Fibroblast of upper back skin (primary cell): ENCODE results near the gene CDKN2B.

Experiments
- DNase-seq: peaks from one replicate; pipeline ENCODE4 v3.0.0-alpha.2; 2013

CDKN2B gene

GRCh38 chr9:21993893-21994555 lies 15.1 kb downstream of the CDKN2B start, which contains the start of gene CDKN2A:
Gene CDKN2A (minus strand): TSS chr9:21994392.
- no peak for DNase-seq

GRCh38 chr9:21993007-21993406 lies 16.1 kb downstream of the CDKN2B start:
- DNase-seq, result no peak

GRCh38 chr9:21991072-21991959 lies 17.8 kb downstream of the CDKN2B start:
- DNase-seq, result no peak

- no peak for DNase-seq
These were observed 19.5 kb downstream of the CDKN2B start for GRCh38 chr9:21989440-21990189.

- DNase-seq, result no peak
These were observed 20.8 kb downstream of the CDKN2B start for GRCh38 chr9:21988056-21988990.

- DNase-seq, result no peak
These were observed 23.0 kb downstream of the CDKN2B start for GRCh38 chr9:21985964-21986667.

GRCh38 chr9:21984101-21984500 lies 25.0 kb downstream of the CDKN2B start:
- DNase-seq, result no peak

GRCh38 chr9:21983561-21983935 lies 25.6 kb downstream of the CDKN2B start:
- no peak for DNase-seq

GRCh38 chr9:21982861-21983560 lies 26.1 kb downstream of the CDKN2B start:
- no peak for DNase-seq

GRCh38 chr9:21982391-21982790 lies 26.7 kb downstream of the CDKN2B start:
- DNase-seq, result no peak

- no peak for DNase-seq
These were observed 32.7 kb downstream of the CDKN2B start for GRCh38 chr9:21976334-21976875.

- DNase-seq, result no peak
These were observed 34.2 kb downstream of the CDKN2B start for GRCh38 chr9:21974722-21975409.

GRCh38 chr9:21974343-21974721 lies 34.8 kb downstream of the CDKN2B start:
- DNase-seq, result no peak

GRCh38 chr9:21972361-21972760 lies 36.7 kb downstream of the CDKN2B start:
- DNase-seq, result no peak

- DNase-seq, result no peak
These were observed 38.1 kb downstream of the CDKN2B start for GRCh38 chr9:21970800-21971640.

GRCh38 chr9:21969951-21970799 lies 38.9 kb downstream of the CDKN2B start:
- no peak for DNase-seq

- no peak for DNase-seq
These were observed 39.8 kb downstream of the CDKN2B start for GRCh38 chr9:21969011-21969940.
